Measurements from ENCODE around the gene ZFAND2B.
"Not testable (repeated sequence)": the region's sequence is repeated elsewhere in the genome, so short reads cannot be mapped to it uniquely, and the experiment has no call there.

The ZFAND2B gene

DNA sequence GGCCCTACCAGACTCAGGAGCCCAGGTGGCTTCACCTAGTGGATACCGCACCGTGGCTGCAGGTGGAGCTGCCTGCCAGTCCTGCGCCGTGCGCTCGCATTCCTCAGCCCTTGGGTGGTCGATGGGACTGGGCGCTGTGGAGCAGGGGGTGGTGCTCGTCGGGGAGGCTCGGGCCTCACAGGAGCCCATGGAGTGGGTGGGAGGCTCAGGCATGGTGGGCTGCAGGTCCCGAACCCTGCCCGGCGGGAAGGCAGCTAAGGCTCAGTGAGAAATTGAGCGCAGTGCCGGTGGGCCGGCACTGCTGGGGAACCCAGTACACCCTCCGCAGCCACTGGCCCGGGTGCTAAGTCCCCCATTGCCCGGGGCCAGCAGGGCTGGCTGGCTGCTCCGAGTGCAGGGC, 5.3 kb upstream of the ZFAND2B start:
- not testable (repeated sequence) for DNase-seq

GRCh38 chr2:219204425-219205164, 2.0 kb upstream of the ZFAND2B start:
- no peak for DNase-seq

GRCh38 chr2:219205165-219205538, 1.4 kb upstream of the ZFAND2B start:
- DNase-seq: no peak

DNA sequence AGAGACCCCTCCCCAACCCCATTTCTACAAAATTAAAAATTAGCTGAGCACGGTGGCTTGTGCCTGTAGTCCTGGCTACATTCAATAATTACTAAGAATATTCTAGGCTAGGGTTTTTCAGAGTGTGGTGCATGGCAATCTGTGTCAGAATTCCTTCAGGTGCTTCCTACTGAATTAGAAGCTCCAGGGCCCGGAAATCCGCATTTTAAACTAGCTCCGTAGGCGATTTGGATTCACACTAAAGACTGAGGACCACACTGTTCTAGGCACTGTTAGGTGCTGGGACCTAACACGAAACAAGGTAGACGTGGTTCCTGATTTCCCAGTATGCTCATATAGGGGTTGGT, 628 bp upstream of the ZFAND2B start:
- no peak for DNase-seq

DNA sequence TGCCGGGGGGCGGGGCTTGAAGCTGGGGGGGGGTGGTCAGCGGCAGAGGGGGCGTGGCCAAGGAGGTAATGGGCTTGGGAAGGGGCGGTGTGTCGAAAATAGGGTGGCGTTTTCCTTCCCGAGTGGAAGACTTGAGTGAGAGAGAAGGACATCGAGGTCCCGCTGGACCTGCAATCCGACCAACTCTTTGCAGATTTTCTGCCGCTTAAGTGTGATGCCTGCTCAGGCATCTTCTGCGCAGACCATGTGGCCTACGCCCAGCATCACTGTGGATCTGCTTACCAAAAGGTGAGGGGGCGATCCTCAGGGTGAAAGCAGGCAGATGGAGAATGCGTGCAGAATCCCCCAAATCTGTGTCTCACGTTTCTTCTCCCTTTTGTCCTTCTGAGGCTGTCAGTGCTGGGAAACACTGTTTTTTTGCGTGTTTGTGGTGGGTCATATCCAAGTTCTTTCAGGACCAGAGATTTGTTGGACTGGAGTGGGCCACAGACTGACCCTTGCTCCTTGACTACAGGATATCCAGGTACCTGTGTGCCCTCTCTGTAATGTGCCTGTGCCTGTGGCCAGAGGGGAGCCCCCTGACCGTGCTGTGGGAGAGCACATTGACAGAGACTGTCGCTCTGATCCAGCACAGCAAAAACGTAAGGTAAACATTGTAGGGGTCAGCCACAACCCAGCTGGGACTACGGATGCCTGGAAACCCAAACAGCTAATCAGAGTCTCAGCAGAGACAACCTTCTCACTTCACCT, 727 bp downstream of the ZFAND2B start:
- peak in 3 of 58 donors; percentile 51 to 72 (median 51) for DNase-seq

DNA sequence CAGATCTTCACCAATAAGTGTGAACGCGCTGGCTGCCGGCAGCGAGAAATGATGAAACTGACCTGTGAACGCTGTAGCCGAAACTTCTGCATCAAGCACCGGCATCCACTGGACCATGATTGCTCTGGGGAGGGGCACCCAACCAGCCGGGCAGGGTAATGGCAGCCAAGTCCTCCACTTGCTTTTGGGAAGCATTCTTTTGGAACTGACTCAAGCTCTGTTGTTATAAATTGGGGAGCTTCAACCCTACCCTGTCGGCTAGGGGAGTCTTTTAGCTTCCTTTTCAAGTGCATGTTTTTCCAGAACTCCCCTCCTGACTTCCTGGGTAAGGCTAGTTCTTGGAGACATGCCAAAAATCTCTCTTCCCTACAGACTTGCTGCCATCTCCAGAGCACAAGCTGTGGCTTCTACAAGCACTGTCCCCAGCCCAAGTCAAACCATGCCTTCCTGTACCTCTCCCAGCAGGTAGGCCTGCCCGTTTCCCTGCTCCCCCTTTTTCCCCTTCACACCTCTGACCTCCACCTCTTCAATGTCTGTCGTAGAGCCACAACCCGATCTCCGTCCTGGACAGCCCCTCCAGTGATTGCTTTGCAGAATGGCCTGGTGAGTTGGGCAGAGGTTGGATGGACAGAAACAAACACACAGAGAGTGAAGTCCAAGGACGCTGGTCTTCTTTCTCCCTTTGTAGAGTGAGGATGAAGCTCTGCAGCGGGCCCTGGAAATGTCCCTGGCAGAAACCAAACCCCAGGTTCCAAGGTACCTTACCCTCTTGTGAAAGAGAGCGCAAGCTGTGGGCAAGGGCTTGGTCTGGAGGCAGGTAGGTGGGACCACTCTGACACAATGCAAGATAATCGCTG, 1.5 kb downstream of the ZFAND2B start:
- peak in 1 of 58 donors; percentile 29 for DNase-seq

DNA sequence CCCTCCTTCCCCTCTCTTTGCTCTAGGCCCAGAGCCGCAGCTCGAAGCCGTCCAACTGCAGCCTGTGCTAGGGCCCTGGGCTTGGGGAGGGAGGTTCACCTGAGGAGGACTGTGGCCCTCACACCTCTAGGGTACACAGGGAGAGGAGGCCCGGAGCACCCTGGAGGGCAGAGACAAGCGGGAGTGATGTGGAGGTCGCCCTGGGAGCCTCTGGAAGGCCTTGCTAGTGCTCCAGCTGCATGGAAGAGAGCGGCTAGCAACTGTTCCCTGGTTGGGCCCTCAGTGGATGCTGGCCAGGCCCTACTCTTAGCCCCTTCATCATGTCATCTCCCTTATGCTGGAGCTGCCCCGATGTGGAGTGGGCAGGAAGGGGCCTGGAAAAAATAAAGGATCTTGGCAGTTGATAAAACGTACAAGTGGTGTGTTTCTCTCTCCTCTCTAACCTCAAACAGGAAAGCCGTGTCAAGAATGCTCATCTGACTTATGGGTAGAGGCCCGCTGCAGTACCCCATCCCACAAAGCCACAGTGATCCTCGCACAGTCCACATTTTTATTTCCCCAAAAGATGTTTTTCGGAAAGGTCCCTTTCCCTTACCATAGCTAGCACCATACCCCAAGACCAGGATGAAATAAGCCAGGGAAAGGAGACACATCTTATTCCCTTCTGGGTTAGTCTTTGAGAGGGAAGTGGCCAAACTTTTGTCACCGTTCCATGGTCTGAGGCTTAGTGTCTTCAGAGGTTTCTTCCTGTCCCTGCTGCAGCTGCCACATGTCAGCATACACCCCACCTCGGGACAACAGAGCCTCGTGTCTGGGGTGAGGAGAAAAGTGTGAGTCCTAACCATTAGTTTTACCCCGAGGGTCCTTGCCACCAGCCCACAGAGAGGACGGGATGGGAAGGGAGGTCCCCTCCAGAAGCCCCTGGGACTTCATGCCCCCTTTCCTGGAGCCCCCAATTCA, 2.9 kb downstream of the ZFAND2B start:
- no peak for DNase-seq

- DNase-seq: no peak
Measured at GRCh38 chr2:219210196-219210885, 3.8 kb downstream of the ZFAND2B start.

- DNase-seq: no peak
Measured at GRCh38 chr2:219210886-219211362, 4.3 kb downstream of the ZFAND2B start.

DNA sequence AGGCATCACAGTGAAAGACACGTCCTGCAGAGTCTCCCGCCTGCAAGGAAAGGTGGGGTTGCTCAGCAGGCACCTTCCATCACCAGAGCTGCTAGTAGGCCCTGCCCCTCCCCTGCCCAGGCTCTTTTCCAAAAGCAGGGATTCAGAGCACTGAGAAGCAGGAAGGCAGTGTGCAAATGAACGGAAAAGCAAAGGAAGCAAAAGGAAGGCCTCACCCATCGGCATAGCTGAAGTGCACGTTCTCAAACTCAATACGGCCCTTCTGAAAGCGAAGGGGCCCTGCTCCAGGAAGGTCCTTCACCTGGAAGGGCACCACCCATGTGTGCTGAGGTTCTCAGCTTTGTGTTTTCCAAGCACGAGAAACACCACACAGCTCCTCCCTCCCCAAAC, 6.4 kb downstream of the ZFAND2B start:
- DNase-seq: no peak

DNA sequence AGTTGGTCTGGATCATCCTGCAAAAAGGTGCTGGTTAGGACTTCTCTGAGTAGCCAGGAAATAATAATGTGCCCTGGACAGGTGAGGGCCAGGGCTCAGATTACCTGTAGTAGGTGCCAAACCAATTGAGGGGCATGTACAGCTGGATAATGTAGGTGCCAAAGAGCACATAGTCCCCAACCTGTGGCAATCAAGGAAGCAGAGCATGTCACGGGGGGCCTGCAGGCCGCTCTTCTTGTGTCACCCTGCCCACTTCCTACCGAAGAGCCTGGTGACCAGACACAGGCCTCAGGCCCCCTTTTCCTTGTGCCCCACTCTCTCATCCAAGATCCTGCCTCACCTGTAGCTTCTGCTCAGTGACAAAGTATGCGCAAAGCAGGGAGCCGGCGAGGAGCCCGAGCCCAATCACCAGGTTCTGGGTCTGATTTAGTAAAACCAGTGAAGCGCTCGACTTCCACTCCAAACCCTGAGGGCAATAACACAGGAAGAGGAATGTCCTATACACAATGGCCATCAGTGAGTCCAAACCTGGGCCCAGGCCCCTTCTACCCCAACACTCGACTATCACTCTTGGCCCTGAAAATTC, 7.0 kb downstream of the ZFAND2B start:
- DNase-seq: no peak

- no peak for DNase-seq
Measured at GRCh38 chr2:219214141-219214540, 7.6 kb downstream of the ZFAND2B start.

DNA sequence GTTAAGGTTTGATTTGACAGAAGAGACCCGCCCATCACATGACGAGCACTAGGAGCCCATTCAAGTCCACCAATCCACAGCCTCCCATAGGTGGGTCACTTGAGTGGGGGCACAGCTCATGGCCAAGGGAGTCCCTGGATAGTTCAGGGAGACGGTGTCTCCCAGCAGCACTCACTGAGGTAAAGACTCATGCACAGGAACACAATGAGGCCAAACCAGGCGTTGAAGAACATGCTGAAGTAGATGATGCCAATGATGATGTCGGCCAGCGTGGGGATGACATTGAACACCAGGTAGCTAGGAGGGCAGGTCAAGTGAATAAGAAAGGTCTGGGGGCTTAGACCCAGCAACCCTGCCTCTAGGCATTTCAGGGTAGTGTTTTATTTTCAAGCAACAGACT, 8.2 kb downstream of the ZFAND2B start:
- no peak for DNase-seq

DNA sequence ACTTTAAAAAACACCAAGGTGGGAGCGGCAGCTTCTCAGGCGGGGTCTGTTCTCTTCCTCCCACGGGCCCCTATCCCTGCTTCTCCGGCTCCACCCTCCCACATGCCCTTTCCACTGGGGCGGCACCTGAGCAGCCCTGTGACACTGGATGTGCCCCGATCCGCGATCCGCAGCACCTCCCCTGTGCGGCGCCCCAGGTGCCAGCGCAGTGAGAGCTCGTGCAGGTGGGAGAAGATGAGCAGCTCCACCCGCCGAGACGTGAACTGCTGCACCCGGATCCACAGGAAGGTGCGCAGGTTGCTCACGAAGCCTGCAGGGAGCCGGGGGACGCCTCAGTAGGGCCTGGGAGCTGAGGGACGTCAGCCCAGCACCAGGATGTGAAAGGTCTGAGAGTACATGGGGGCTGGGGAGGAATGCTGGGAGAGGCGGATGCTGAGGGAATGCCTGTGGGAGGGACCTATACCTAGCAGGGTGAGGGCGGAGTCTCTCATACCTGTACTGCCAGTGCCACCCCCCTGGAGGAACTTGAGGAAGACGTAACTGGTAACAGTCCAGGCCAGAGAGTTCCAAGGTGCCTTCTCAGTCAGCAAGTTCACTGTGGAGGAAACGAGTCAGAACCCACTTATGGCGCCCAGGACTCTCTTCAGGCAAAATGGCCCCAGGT, 9.4 kb downstream of the ZFAND2B start:
- DNase-seq: no peak

GRCh38 chr2:219216535-219216915, 9.9 kb downstream of the ZFAND2B start:
- DNase-seq: no peak

DNA sequence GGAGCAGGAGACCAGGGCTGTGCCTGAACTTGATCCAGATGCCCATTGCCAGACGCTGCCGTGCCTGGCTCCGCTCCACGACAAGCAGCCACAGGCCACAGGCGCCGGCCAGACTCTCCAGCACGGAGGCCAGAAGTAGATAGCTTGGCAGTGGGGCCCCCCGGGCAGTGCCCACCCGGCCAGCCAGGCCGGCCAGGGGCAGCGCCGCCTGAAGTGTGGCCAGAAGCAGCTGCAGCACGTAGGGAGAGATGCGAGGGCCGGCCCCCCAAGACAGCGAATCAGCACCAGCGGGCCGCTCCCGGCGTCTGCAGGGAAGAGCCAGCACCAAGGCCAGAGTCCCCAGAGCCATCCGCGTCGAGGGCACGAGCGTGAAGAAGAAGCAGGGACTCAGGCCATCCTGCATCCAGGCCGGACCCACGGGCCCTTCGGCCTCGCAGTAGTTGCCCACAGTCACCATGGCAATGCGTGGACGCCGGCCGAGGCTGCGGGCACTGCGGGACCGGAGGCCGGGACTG, 11.7 kb downstream of the ZFAND2B start:
- peak in 52 of 58 donors; percentile 34 to 87 (median 75) for DNase-seq

- DNase-seq: peak; percentile 80 to 98 (median 96)
Measured at GRCh38 chr2:219218732-219219701, 12.4 kb downstream of the ZFAND2B start, which contains the start of gene ABCB6. Gene ABCB6 (minus strand): TSS chr2:219218958. CDS start chr2:219218673, 285 bp downstream.
